ENCODE measurements around the gene STAP2.

The STAP2 gene

GRCh38 chr19:4319067-4319718 is 19.4 kb downstream of the STAP2 start:
- TF ChIP-seq POLR2A (IDR thresholded peaks at IDR 0.05; ENCODE audit: low read length): no peak
- TF ChIP-seq GATA1 (IDR thresholded peaks at IDR 0.05; ENCODE audit: low read depth, low read length): no peak
- DNase-seq: no peak

- no peak for DNase-seq
- TF ChIP-seq GATA1 (IDR thresholded peaks at IDR 0.05; ENCODE audit: low read depth, low read length): no peak
- no peak for TF ChIP-seq POLR2A (IDR thresholded peaks at IDR 0.05; ENCODE audit: low read length)
Observed at GRCh38 chr19:4318460-4318859, 20.2 kb downstream of the STAP2 start.

GRCh38 chr19:4316956-4317355 is 21.7 kb downstream of the STAP2 start:
- DNase-seq: no peak
- TF ChIP-seq GATA1 (IDR thresholded peaks at IDR 0.05; ENCODE audit: low read depth, low read length): no peak
- TF ChIP-seq POLR2A (IDR thresholded peaks at IDR 0.05; ENCODE audit: low read length): no peak

GRCh38 chr19:4313847-4314490 is 24.7 kb downstream of the STAP2 start:
- no peak for DNase-seq
- TF ChIP-seq GATA1 (IDR thresholded peaks at IDR 0.05; ENCODE audit: low read depth, low read length) (no peak), POLR2A (IDR thresholded peaks at IDR 0.05; ENCODE audit: low read length) (no peak)

GRCh38 chr19:4310247-4311121 is 28.1 kb downstream of the STAP2 start:
- DNase-seq: no peak
- no peak for TF ChIP-seq GATA1 (IDR thresholded peaks at IDR 0.05; ENCODE audit: low read depth, low read length)
- TF ChIP-seq POLR2A (IDR thresholded peaks at IDR 0.05; ENCODE audit: low read length): no peak

- TF ChIP-seq GATA1 (IDR thresholded peaks at IDR 0.05; ENCODE audit: low read depth, low read length) (no peak), POLR2A (IDR thresholded peaks at IDR 0.05; ENCODE audit: low read length) (no peak)
- DNase-seq: no peak
Observed at GRCh38 chr19:4305659-4306058, 33.0 kb downstream of the STAP2 start.

- no peak for TF ChIP-seq GATA1 (IDR thresholded peaks at IDR 0.05; ENCODE audit: low read depth, low read length)
- no peak for TF ChIP-seq POLR2A (IDR thresholded peaks at IDR 0.05; ENCODE audit: low read length)
- DNase-seq: no peak
Observed at GRCh38 chr19:4305257-4305612, 33.4 kb downstream of the STAP2 start.

- no peak for TF ChIP-seq POLR2A (IDR thresholded peaks at IDR 0.05; ENCODE audit: low read length)
- no peak for TF ChIP-seq GATA1 (IDR thresholded peaks at IDR 0.05; ENCODE audit: low read depth, low read length)
- DNase-seq: peak; percentile 61 to 63
Observed at GRCh38 chr19:4304538-4305256, 33.9 kb downstream of the STAP2 start, which contains the start of gene FSD1. Gene FSD1, plus strand, starts transcription at chr19:4304598. Its CDS starts 149 bp downstream, at chr19:4304747.

GRCh38 chr19:4303819-4304537 is 34.6 kb downstream of the STAP2 start:
- TF ChIP-seq GATA1 (IDR thresholded peaks at IDR 0.05; ENCODE audit: low read depth, low read length): no peak
- no peak for TF ChIP-seq POLR2A (IDR thresholded peaks at IDR 0.05; ENCODE audit: low read length)
- DNase-seq: no peak

GRCh38 chr19:4302243-4302640 is 36.4 kb downstream of the STAP2 start, which contains the start of gene TMIGD2:
Gene TMIGD2, minus strand, starts transcription at chr19:4302389. Its CDS starts 4 bp downstream, at chr19:4302385.
- no peak for DNase-seq
- no peak for TF ChIP-seq POLR2A (IDR thresholded peaks at IDR 0.05; ENCODE audit: low read length)

GRCh38 chr19:4301590-4302242 is 36.9 kb downstream of the STAP2 start:
- TF ChIP-seq GATA1 (IDR thresholded peaks at IDR 0.05; ENCODE audit: low read depth, low read length) (no peak), POLR2A (IDR thresholded peaks at IDR 0.05; ENCODE audit: low read length) (no peak)
- DNase-seq: no peak

GRCh38 chr19:4300589-4300988 is 38.0 kb downstream of the STAP2 start:
- TF ChIP-seq POLR2A (IDR thresholded peaks at IDR 0.05; ENCODE audit: low read length): no peak
- TF ChIP-seq GATA1 (IDR thresholded peaks at IDR 0.05; ENCODE audit: low read depth, low read length): no peak
- DNase-seq: no peak
